ENCODE data around the gene ITGB5.
"Not testable (repeated sequence)": the region's sequence is repeated elsewhere in the genome, so short reads cannot be mapped to it uniquely, and the experiment has no call there.

Gene ITGB5

DNA sequence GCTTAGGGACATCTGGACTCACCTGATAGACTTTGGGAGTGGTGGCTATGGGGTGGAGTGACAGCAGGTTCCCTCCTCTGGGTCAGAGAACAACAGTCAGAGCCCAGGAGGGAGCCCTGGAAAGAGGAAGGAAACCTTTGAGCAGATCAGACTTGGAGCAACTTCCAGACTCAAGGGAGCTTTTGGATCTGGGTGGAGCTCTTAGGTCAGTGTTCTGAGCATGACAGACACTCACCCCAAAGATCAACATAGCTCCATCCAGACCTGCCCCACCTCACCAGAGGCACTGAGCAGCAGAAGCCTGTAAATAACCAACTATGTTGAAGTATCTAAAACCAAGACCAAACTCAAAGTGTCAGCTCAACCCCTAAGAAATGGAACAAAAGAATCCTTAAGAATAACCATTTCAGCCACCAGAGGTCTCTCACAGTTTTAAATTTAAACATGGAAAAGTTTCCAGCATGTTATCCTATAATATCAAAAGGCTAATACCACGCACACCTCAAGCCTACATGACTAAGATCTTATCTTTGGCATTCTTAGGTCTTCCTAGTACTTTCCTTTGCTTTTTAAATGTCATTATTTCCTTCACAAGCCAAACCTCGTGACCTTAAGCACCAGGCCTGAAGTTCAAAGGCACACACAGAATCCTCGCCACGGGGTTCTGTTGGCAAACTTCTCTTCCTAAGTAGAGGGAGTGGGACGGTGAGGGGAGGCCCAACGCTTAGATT, 100.5 kb downstream of the ITGB5 start:
- DNase-seq (ENCODE audit: low spot score) = peak; percentile 38

GRCh38 chr3:124785973-124786372, 101.2 kb downstream of the ITGB5 start:
- no peak for DNase-seq (ENCODE audit: low spot score)

DNA sequence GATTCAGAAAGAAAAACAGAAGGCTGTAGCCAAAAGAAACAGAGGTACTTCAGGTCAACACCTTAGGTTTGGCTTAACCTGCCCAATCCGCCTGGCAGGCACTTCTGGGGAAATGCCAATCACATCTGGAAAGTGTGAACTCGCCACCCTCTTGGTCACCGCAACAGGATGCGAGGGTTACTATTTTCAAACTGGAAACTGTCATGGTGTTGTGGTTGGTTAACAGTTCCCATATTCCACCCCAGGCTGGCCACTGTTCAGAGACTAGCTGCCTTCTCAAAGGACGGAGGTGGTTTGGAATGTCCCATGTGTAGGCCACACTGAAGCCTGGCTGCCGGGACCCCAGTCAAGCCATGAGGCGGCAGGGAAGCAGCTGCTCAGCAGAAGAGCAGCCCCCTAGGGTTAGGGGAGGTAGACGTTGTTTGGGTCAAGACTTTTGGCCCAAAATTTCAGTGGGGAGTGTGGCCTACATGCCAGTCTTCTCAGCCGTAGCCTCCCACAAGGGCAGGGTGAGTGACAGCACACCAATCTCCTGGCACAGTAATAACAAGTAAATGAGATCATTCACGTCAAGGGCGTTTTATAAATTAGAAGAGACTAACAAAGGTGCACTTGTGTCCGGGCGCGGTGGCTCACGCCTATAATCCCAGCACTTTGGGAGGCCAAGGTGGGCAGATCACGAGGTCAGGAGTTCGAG, 102.3 kb downstream of the ITGB5 start:
- DNase-seq (ENCODE audit: low spot score) = no peak

DNA sequence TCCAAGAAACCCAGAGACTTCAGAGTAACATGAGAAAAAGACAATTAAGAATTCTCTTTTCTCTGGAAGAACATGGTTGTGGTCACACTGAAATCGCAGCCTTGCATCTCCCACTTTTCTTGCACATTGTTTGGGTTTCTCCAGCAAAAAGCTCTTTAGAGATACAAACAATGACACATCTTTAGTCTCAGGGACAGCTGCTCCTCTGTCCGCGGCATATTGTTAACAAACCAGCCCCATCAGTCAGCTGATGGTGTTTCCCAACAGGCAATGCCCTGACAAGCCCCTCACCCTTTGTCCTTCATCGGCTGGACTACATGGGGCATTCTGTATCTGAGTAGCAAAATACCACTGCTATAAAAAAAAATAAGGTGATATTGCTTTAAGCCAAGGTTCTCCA, 103.5 kb downstream of the ITGB5 start:
- DNase-seq (ENCODE audit: low spot score) = no peak

DNA sequence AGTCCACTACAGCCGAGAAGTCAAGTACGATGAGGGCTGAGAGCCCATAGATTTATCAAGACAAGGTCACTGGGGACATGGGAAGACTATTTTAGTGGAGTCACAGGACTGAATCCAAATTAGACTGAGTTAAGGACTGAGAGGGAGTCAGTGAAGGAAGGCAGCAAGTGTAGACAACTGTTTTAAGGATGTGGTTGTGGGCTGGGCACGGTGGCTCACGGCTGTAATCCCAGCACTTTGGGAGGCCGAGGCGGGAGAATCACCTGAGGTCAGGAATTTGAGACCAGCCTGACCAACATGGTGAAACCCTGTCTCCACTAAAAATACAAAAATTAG, 104.8 kb downstream of the ITGB5 start:
- not testable (repeated sequence) for DNase-seq (ENCODE audit: low spot score)

DNA sequence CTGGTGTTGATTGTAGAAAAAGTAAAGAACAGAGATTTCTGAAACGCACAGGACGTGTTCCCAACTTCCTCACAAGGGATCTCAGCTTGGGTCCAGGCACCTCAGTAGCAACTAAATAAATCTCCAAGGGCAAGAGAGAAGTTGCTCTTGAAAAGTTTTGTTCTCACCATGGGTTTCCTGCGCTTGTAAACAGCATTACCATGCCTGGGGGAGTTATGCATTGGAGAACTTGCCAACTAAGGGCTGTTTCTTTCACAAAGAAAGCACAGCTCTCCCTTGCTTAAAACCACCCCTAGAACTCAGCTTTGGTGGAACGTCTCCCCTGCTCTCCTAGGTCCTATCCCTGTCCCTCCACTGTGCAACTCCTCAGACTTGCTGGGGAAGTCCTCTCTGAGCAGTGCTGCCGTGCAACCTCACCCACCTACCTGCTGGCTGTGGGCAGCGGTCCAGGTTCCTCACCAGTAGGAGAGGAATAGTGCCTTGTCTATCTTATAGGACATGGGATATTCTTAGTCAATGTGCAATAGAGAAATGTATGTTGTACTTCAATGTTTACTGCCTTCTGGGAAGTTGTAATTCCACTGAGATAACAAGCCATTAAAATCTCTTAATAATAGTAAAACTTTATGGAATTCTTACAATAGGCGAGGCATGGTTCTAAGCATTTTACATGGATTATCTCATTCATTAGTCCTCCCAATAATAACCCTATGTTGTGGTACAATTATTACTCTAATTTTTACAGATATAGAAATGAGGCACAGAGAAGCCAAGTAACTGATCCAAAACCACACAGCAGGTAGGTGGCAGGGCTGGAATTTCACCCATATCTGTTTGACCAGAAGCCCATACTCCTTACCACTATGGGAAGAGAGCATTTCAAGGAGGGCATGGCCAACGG, 105.4 kb downstream of the ITGB5 start:
- DNase-seq (ENCODE audit: low spot score) = no peak

DNA sequence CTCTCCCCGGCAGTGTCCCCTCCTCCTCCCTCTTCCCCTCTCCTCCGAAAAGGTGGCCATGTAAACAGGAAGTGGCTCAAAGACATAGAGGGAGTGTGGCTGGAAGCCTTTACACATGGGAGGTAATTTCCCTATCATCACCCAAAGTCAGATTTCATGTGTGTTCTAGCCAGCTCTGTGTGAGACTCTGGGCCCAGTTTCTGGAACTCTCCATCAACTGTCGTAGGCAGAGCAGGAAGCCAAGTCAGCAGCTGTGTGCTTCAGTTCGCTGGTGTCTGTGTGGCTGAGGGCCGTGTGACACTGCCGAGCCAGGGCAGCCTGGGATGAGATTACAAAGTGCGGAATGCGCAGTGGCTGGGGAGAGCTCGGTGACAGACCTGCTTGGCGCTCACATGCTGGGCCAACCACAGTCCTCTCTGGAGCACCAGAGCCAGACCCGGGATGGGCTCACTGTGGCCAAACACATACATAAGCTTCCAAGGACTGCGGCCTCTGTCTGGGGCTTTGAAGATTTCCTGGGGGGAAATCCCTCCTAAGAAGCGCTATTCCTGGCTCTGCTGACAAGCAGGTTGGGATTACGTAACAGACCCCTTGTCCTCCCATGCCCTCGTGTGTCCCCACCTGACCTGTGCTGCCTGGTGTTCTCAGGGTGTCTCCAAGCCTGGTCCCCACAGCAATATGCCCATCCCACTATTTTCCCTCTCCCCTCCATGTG, 106.2 kb downstream of the ITGB5 start:
- DNase-seq (ENCODE audit: low spot score) = peak; percentile 60

- DNase-seq (ENCODE audit: low spot score) = no peak
Observed at GRCh38 chr3:124780356-124780755, 106.8 kb downstream of the ITGB5 start.

DNA sequence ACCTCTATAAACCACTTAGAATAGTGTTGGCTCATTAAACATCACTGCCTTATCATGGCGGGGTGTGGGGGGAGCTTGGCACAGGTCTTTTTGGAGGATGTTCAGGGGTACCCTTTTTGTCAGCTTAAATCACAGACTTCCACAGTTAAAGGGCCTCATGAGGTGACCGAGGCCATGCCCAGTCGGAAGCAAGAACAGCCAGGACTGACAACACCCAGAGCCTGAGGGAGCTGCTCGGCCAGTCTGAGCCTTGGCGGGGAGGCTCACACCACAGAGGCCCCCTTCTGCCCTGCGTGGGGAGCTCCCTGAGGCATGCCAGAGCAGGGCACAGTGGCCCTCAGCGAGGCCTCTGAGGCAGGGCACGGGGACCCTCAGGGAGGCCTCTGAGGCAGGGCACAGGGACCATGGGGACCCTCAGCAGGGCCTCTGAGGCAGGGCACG, 107.4 kb downstream of the ITGB5 start:
- DNase-seq (ENCODE audit: low spot score) = no peak

GRCh38 chr3:124779116-124779515, 108.0 kb downstream of the ITGB5 start:
- DNase-seq (ENCODE audit: low spot score) = no peak

- DNase-seq (ENCODE audit: low spot score) = no peak
Observed at GRCh38 chr3:124777762-124778470, 109.2 kb downstream of the ITGB5 start.

GRCh38 chr3:124776856-124777255, 110.3 kb downstream of the ITGB5 start:
- DNase-seq (ENCODE audit: low spot score) = no peak

DNA sequence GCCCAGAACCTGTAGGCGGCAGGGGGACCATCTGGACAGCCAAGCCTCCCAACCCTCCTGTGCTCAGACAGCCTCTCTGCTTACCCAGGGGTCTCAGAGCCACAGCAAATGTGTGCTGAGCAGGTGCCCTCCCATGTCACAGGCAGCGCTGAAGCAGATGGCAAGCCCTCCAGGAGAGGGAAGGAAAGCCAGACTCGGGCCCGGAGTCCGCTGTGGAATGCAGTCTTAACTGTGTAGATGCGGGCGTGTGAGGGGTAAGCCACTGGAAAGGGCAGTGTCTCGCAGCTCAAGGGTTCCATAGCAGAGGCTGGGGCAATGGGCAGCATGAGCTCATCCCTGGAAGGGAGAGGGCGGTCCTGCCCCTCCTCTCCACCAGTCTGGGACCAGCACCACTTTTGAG, 111.3 kb downstream of the ITGB5 start:
- no peak for DNase-seq (ENCODE audit: low spot score)

DNA sequence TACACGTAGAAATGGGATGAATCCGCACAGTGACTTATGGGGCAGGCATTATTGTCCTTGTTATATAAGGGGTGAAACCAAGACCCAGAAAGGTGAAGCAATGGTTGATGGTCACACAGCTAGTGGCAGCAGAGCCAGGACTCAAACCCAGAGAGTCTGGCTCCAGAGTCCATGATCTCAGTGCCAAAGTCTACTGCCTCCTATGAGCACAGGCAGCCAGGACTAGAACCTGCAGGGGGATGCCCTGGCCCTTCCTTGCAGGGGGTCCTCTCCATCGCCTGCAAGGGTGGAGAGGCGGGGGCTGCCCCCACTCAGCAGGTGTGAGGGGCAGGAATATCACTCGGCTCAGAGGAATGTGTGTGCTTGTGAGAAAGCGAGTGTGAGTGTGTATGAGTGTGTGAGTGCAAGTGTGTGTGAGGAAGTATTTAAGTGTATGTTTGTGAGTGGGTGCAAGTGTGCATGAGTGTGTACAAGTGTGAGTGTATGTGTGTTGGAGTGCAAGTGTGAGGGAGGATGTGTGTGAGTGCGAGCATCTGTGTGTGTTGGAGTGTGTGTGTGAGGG, 112.2 kb downstream of the ITGB5 start:
- DNase-seq (ENCODE audit: low spot score) = no peak

DNA sequence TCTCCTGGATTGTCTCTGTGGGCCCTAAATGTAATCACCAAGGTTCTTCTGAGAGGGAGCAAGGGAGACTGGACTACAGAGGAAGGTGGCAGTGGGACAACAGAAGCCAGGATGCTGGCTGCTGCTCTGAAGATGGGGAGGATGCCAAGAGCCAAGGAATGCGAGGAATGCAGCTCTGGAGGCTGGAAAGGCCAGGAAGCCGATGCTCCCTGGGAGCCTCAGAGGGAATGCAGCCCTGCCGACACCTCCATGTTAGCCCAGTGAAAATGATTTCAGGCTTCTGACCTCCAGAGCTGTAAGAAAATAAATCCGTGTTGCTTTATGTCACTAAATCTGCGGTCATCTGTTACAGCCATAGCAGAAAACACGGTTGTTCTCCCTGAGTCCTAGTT, 112.8 kb downstream of the ITGB5 start:
- DNase-seq (ENCODE audit: low spot score) = no peak

DNA sequence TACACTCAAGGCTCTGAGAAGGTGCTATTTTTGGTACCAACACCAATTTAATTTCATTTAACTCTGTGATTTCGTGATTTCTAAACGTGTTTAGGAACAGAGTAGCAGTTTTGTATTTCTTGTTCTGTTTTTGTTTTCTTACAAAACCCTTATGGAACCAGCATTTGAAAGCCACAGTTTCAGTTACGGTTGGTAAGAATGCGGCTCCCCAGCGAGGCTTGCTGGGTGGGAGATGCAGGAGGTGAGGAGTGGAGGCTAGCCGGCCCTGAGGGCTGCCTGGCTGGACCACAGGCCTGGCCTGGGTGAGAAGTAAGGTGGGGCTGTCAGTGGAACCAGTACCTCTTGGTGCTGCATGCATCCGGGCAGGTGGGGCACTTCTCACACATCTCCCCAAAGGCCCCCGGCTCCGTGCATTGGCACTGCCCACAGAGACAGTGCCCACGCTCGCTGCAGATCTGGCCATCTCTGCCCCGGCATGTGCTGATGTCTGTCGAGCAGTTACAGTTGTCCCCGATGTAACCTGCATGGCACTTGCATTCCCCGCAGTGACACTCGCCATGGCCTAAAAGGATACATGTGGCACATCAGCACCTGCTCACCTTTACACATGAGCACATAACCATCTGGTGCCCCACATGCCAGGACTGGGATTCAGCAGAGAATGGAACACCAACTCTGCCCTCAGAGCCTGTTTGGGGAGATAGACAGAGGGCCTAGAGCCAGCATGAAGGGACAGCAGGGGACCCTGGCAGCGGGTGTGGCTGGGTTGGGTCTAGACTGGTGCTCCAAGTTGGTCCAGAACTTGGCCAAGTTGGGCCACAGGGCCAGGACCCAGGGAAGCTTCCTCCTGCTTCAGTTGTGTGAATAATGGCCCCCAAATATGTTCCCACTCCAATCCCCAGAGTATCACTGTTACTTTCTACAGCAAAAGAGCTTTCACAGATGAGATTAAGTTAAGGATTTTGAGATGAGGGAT, 113.5 kb downstream of the ITGB5 start:
- DNase-seq (ENCODE audit: low spot score) = no peak

DNA sequence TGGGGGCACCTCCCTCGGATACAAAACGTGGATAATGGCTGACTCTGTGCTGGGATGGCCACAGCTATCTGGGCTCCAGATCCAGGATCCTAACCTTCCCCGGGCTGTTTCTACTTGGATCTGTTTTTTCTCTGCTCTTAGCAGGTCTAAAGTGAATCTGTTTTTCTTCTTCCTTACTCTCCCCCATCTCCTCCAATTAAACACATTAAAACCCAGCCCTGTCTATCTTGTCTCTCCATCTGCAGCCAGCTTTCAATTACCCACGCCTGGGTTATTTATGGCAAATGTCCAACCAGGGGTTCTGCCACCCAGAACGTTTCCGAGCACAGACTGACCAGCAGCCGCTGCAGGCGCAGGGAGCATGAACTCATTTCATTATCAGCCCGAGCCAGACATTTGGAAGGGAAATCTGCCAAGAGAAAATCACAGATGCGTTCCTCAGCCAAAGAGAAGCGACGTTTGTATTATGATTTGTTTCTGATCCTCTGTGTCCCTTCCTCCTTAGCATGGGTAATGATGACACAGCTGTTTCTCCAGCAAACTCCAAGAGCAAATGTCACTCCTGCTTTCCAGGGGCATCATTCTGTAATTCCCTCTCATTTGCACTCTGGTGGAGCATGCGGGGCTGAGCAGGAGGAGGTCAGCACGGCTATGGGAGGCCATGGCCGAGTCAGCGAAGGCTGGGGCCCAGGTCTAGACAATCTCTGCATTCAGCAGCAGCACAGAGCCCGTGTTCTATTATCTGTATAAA, 114.9 kb downstream of the ITGB5 start:
- DNase-seq (ENCODE audit: low spot score) = no peak

DNA sequence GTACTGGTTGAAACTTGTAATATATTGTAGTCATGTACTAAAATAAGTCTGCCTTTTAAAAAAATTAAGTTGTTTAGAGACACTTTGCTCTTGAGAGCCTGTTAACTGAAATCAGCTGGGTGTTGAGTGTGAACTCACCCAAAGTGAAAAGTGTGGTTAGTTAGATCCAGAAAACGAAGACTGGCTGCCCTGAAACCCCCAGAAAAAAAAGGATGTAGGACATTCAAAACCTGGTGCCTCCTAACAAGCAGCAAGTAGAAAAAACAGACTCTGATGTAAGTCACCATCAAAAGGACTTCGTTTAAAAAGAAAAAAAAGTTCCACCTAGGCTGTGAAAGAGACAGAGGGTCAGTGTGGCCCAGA, 116.1 kb downstream of the ITGB5 start:
- no peak for DNase-seq (ENCODE audit: low spot score)

- no peak for DNase-seq (ENCODE audit: low spot score)
Observed at GRCh38 chr3:124770336-124771082, 116.7 kb downstream of the ITGB5 start.

All from HuH-7 (cell line).